OCI-LY3 (cell line): Measurements from ENCODE around the gene UFSP1.

Source experiments
- CTCF ChIP-seq: fragments of 200-600, 300-600 bp; sonication (generic); IDR thresholded peaks from 2 replicates; pipeline ENCODE4 v1.5.1; 2014; ENCODE audit warnings: antibody characterized with exemption, low read length, low read depth
- EZH2phosphoT487 ChIP-seq: fragments of 200-600 bp; shearing (Covaris generic); IDR thresholded peaks from 2 replicates; pipeline ENCODE4 v1.6.1; 2018; ENCODE audit warnings: antibody characterized with exemption, mixed run types, low read depth

DNA sequence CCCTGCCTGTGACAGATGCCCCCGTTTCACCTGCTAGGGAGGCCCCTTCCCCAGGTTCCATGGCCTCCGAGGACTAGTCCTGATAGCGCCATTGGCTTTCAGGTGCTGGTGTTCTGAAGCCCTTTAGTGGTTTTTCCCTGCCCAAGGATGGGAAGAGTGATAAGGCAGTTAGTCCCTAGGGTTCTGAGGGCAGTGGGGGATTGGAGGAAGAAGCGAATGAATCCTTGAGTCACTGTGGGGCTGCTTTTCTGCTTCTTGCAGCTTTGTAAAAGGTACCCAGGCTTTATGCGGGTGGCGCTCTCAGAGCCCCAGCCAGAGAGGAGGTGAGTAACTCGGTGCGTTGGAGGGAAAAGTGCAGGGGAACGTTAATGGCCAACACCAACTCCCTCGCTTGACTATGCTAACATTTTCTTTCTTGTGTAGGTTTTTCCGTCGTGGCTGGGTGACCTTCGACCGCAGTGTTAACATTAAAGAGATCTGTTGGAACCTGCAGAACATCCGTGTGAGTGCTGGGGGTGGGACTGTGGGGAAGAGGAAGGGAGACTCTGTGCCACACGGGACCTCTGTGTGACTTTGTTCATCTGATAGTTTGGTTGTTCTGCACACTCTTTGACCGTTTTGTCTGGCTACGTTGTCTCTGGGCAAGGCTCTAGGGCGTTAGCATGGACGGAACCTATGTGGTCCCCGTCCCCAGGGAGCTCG is 3.9 kb downstream of the UFSP1 start:
- TF ChIP-seq CTCF: no peak
- TF ChIP-seq EZH2phosphoT487: no peak
